ENCODE results near the gene MYH13.
A peak's percentile ranks its signal among the peaks of the same experiment; 100 is the strongest.

Gene MYH13

GRCh38 chr17:10264051-10264450, 108.8 kb downstream of the MYH13 start:
- Histone ChIP-seq H3K9ac (ENCODE audit: low read length) (no peak overlapping the region), H3K79me2 (ENCODE audit: low read length) (no peaks in the 10 kb centered on the region), H3K36me3 (replicated peaks; ENCODE audit: low read depth, low read length) (no peaks in the 10 kb centered on the region), H3K4me2 (ENCODE audit: low read length) (no peak overlapping the region), H3K27ac (ENCODE audit: low read length) (no peak overlapping the region), H3K4me1 (ENCODE audit: low read length) (peaks cover 4% of the 10 kb centered on the region; the same call in 1 of the 2 replicates), H3K4me3 (ENCODE audit: low read length) (no peak overlapping the region), H3K9me3 (ENCODE audit: insufficient read depth, low read length) (no peaks in the 10 kb centered on the region), H4K20me1 (ENCODE audit: insufficient read depth, low read length) (no peaks in the 10 kb centered on the region), H3K27me3 (ENCODE audit: low read depth, low read length) (no peaks in the 10 kb centered on the region), H2AFZ (ENCODE audit: low read depth, low read length) (no peak overlapping the region)
- TF ChIP-seq EZH2phosphoT487 (IDR thresholded peaks at IDR 0.05; ENCODE audit: low read depth) (no peak), CTCF (IDR thresholded peaks at IDR 0.05; ENCODE audit: low read depth, low read length) (no peak)

GRCh38 chr17:10262451-10262850, 110.4 kb downstream of the MYH13 start:
- no peaks in the 10 kb centered on the region for H3K79me2 ChIP-seq (ENCODE audit: low read length)
- no peaks in the 10 kb centered on the region for H3K9me3 ChIP-seq (ENCODE audit: insufficient read depth, low read length)
- H3K9ac ChIP-seq (ENCODE audit: low read length): no peak overlapping the region
- H3K4me3 ChIP-seq (ENCODE audit: low read length): no peak overlapping the region
- H4K20me1 ChIP-seq (ENCODE audit: insufficient read depth, low read length): no peaks in the 10 kb centered on the region
- H3K27ac ChIP-seq (ENCODE audit: low read length): no peak overlapping the region
- TF ChIP-seq CTCF (IDR thresholded peaks at IDR 0.05; ENCODE audit: low read depth, low read length): no peak
- no peak for TF ChIP-seq EZH2phosphoT487 (IDR thresholded peaks at IDR 0.05; ENCODE audit: low read depth)
- H3K4me2 ChIP-seq (ENCODE audit: low read length): no peak overlapping the region
- no peaks in the 10 kb centered on the region for H3K27me3 ChIP-seq (ENCODE audit: low read depth, low read length)
- H2AFZ ChIP-seq (ENCODE audit: low read depth, low read length): no peak overlapping the region
- no peaks in the 10 kb centered on the region for H3K36me3 ChIP-seq (replicated peaks; ENCODE audit: low read depth, low read length)
- peaks cover 4% of the 10 kb centered on the region; the same call in 1 of the 2 replicates for H3K4me1 ChIP-seq (ENCODE audit: low read length)

- no peaks in the 10 kb centered on the region for H3K4me1 ChIP-seq (ENCODE audit: low read length)
- H3K27me3 ChIP-seq (ENCODE audit: low read depth, low read length): no peaks in the 10 kb centered on the region
- H3K9me3 ChIP-seq (ENCODE audit: insufficient read depth, low read length): no peaks in the 10 kb centered on the region
- no peaks in the 10 kb centered on the region for H3K79me2 ChIP-seq (ENCODE audit: low read length)
- TF ChIP-seq CTCF (IDR thresholded peaks at IDR 0.05; ENCODE audit: low read depth, low read length): no peak
- no peak for TF ChIP-seq EZH2phosphoT487 (IDR thresholded peaks at IDR 0.05; ENCODE audit: low read depth)
- no peak overlapping the region for H2AFZ ChIP-seq (ENCODE audit: low read depth, low read length)
- H3K27ac ChIP-seq (ENCODE audit: low read length): no peak overlapping the region
- H4K20me1 ChIP-seq (ENCODE audit: insufficient read depth, low read length): no peaks in the 10 kb centered on the region
- no peak overlapping the region for H3K9ac ChIP-seq (ENCODE audit: low read length)
- H3K36me3 ChIP-seq (replicated peaks; ENCODE audit: low read depth, low read length): no peaks in the 10 kb centered on the region
- H3K4me2 ChIP-seq (ENCODE audit: low read length): no peak overlapping the region
- H3K4me3 ChIP-seq (ENCODE audit: low read length): no peak overlapping the region
Measured at GRCh38 chr17:10261098-10261497, 111.7 kb downstream of the MYH13 start.

- H3K9ac ChIP-seq (ENCODE audit: low read length): no peak overlapping the region
- no peaks in the 10 kb centered on the region for H3K9me3 ChIP-seq (ENCODE audit: insufficient read depth, low read length)
- no peaks in the 10 kb centered on the region for H3K36me3 ChIP-seq (replicated peaks; ENCODE audit: low read depth, low read length)
- peaks cover 8% of the 10 kb centered on the region for H3K4me1 ChIP-seq (ENCODE audit: low read length)
- H4K20me1 ChIP-seq (ENCODE audit: insufficient read depth, low read length): no peaks in the 10 kb centered on the region
- H3K79me2 ChIP-seq (ENCODE audit: low read length): no peaks in the 10 kb centered on the region
- H2AFZ ChIP-seq (ENCODE audit: low read depth, low read length): no peak overlapping the region
- no peak for TF ChIP-seq CTCF (IDR thresholded peaks at IDR 0.05; ENCODE audit: low read depth, low read length)
- no peak for TF ChIP-seq EZH2phosphoT487 (IDR thresholded peaks at IDR 0.05; ENCODE audit: low read depth)
- no peak overlapping the region for H3K27ac ChIP-seq (ENCODE audit: low read length)
- peak overlapping the region; percentile 18; the same call in 1 of the 2 replicates for H3K4me2 ChIP-seq (ENCODE audit: low read length)
- H3K4me3 ChIP-seq (ENCODE audit: low read length): no peak overlapping the region
- H3K27me3 ChIP-seq (ENCODE audit: low read depth, low read length): no peaks in the 10 kb centered on the region
Measured at GRCh38 chr17:10251212-10251948, 121.4 kb downstream of the MYH13 start.

Measured in OCI-LY3 (cell line).